NCI-H146 (cell line): ENCODE data around the gene MEGF8.

ENCODE experiments used
- DNase-seq: peaks from one replicate; lab custom pipeline; 2025; lab: John Stamatoyannopoulos, UW

The MEGF8 gene

DNA sequence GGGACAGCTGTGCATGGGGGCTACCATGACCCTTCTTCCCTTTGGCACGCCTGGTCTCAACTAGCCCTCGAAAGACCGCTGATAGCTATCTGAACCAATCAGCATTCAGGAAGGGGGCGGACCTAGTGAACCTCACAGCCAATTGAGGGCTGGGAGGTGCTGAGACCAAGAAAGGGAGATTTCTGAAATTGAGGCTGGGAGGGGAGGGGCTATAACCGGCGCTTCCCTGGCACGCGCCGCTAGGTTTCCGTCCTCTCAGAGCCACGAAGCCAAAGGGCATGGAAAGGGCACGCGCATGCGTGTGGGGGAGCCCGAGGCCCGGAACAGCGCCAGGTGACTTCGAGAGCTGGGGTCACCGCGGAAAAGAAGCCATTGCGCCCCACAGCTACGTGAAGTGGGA is 18.8 kb upstream of the MEGF8 start:
- DNase-seq = no peak

- no peak for DNase-seq
Measured at GRCh38 chr19:42309686-42310085, 15.7 kb upstream of the MEGF8 start.

- no peak for DNase-seq
Measured at GRCh38 chr19:42311657-42312056, 13.8 kb upstream of the MEGF8 start.

GRCh38 chr19:42312370-42312769 is 13.1 kb upstream of the MEGF8 start:
- no peak for DNase-seq

- peak; percentile 72 for DNase-seq
Measured at GRCh38 chr19:42313096-42313839, 12.2 kb upstream of the MEGF8 start, which contains the start of gene TMEM145. TSS of gene TMEM145 (plus strand) at chr19:42313309. CDS start at chr19:42313377, 68 bp downstream.

DNA sequence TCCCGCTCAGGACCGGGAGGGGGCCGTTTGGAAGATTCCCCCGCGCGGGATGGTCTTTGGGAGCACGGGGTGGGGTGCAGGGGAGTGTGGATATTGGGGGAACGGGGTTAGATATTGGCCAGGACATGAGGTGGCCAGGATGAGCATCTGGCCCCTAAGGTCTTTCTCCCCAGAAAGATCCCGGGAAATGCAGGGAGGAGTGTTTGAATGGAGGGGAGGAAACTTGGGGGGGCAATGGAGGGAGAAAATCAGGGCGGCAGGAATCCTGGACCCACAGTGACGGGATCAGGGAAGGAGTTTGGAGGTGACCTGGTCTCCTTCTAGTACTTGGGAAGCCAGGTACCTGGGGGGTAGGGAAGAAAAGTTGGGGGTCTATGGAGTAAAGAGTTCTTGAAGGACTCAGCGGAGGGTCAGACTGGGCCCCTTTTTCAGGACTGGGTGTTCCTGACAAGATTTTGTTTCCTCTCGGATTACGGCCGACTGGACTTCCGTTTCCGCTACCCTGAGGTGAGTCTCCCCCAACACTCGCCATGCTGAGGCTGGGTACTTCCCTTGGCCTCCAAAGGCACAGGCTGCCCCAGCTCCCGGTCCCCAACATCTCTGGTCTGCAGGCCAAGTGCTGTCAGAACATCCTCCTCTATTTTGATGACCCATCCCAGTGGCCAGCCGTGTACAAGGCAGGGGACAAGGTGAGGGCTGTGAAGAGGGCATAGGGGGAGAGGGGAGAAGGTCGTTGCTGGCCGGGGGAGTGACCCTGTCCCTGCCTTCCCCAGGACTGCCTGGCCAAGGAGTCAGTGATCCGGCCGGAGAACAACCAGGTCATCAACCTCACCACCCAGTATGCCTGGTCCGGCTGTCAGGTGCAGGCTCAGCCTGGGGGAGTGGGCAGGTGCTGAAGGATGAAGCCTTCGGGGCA is 11.3 kb upstream of the MEGF8 start:
- no peak for DNase-seq

DNA sequence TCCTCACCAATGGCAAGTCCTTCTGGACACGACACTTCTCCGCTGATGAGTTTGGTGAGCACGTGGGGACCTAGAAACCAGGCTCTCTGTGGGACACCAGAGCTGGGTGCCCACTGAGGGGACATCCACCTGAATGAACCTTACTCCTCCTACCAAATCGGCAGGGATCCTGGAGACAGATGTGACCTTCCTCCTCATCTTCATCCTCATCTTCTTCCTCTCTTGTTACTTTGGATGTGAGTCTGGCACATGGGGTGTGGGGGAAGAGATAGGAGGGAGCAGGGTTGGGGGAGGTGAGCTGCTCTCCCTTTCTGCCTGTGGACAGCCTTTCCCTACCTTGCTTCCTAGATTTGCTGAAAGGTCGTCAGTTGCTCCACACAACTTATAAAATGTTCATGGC is 10.4 kb upstream of the MEGF8 start:
- no peak for DNase-seq

- no peak for DNase-seq
Measured at GRCh38 chr19:42316223-42317211, 8.9 kb upstream of the MEGF8 start.

DNA sequence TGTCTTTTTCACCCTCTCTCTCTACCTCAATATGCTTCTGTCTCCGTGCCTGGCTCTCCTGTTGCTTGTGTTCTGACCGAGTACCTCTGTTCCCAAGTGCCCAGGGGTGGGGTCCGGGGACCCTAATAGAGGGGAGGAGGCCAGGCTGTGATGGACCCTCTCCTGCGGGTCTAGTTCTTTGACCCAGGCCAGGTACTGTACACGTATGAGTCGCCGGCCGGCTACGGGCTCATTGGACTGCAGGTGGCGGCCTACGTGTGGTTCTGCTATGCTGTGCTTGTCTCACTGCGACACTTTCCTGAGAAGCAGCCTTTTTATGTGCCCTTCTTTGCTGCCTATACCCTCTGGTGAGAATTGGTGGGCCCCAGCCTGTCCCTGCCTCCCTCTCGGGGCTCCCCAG is 7.9 kb upstream of the MEGF8 start:
- DNase-seq = no peak

DNA sequence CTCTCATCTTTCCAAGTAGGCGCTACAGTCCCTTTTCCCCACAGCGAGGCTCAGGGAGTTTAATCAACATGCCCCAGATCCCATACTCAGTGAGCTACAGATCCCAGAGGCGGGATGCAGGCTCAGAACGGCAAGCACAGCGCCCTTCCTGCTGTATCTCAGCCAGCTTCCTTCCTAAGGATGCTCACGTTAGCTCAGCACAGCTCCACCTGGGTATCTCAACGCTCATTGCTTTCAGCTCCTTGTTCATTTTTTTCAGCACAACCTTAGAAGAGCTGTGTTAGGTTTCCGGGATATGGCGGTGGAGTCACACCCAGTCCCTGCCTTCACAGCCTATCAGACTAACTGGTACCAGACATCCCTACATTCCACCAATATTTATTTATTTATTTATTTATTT is 3.1 kb upstream of the MEGF8 start:
- DNase-seq = no peak

DNA sequence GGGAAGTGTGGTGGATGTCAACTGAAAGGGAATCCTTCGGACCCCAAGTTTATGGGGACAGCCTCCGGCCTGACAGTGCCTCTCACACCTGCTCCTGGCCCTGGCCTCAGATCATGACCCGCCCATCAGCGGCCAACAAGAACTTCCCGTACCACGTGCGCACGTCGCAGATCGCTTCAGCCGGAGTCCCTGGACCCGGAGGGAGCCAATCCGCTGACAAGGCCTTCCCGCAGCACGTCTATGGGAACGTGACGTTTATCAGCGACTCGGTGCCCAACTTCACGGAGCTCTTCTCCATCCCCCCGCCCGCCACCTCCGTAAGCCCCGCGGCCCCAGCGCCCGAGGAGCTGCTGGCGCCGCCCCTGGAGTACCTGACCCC is 2.0 kb upstream of the MEGF8 start:
- DNase-seq = no peak

DNA sequence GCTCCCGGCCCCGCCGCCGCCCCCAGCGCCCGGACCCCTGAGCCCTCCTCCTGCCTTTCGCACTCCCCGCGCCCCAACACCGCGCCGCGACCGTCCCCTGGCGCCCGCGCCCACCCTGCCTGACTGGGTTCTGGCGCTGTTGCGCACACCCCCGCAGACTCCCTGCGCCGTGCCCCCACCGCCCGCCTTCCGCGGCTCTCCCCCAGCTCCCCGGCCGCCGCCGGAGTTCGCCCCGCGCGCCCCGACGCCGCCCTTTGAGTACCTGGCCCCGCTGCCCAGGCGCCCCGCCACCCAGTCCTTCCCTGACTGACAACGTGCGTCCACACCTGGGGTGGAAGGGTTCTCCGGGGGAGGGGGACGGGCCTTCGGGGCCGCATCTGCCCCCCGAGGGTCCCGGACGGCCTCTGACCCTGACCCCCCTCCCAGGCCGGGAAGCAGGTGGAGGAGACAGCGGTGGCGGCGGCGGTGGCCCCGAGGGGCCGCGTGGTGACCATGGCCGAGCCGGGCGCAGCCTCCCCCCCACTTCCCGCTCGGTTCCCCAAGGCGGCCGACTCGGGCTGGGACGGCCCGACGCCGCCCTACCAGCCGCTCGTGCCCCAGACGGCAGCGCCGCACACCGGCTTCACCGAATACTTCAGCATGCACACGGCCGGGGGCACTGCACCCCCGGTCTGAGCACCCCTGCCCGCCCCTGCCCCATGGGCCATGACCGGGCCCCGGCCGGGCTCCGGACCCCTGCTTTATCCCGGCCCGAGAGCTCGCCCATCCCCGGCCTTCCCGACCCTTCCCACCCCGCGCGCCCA is 1.4 kb upstream of the MEGF8 start:
- DNase-seq = no peak

DNA sequence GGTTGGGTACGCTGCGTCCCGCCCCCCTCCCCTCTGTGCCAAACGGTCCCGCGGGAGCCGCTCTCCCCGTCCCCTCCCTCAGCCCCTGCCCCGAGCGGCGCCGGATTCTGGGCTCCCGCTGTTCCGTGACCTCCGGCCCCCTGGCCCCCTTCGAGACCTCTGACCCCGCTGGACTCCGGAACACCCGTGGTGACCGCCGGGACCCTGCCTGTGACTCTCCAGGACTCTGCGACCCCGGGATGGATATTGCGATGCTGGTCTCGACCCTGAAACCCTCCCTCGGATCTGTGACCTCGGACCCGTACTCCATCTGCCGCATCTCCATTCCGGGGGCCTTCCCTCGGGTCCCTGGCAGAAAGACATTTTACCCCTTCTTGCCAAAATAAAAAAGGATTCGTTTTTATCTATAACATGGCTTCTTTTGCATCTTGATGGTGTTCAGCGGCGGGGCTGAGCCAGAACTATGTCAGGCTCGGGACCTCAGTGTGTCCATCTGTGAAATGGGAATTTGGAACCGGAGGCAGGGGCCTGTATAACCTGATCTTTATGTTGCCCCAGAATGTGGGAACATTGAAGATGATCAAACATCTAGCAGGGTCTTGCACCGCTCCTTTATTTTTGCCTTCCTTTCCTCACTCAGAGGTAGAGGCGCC is 654 bp upstream of the MEGF8 start:
- DNase-seq = no peak

DNA sequence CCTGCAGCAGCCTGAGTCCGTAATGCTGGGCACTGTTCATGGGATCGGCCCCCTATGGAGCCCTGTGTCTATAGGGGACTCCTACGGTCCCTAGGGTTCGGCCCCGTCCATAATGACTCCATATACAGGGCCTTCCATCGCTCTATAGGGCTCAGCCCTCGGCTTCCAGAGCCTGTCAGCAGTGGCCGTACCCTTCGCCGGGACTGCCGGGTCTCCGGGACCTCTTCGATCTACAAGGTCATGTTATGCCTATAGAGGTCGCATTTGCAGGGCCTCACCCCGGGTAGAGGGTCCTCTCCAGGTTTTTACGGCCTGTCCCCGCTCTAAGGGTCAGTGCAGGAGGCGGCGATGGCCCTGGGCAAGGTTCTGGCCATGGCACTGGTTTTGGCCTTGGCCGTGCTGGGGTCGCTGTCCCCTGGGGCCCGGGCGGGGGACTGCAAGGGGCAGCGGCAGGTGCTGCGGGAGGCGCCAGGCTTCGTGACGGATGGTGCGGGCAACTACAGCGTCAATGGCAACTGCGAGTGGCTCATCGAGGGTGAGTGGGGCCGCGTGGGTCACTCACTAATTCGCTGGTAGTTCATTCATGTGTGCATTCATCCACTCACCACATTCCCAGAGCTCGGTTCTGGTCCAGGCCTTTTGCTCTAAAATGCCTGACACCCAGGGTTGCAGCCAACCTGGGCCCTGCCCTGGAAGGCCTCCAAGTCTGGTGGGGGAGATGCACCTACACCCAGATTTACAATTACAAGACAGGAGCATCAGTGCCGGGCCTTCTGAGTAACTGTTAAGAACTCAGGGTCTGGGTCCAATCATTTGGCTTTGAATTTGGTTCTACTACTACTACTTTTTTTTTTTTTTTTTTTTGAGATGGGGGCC is 699 bp downstream of the MEGF8 start:
- peak; percentile 48 for DNase-seq

GRCh38 chr19:42326969-42327368 is 1.5 kb downstream of the MEGF8 start:
- DNase-seq = no peak

- no peak for DNase-seq
Measured at GRCh38 chr19:42327381-42327780, 1.9 kb downstream of the MEGF8 start.

- DNase-seq = no peak
Measured at GRCh38 chr19:42328106-42328505, 2.7 kb downstream of the MEGF8 start.

- no peak for DNase-seq
Measured at GRCh38 chr19:42328854-42329253, 3.4 kb downstream of the MEGF8 start.

DNA sequence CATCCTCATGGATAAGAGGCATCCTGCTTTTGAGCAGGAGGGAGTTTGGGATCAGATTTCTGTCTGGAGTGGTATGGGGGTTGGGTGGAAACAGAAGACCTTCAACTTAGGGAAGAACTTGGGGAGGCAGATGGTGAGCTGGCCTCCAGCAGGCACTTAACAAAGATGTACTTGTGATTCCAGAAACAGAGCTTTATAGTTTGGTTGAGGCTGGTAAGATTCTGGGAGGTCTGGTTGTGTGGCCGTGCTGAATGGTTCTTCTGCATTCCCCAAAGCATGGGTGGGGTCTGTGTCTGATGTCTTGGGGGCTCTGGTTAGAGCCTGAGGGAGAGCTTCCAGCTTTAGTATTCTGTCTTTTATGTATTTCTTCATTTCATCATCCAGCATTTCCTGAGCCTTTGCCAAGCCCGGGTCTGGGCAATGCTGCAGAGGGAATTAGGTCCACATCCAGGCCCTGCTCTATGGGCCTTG is 4.8 kb downstream of the MEGF8 start:
- no peak for DNase-seq
